ENCODE measurements around the gene NRXN3.

Gene NRXN3

DNA sequence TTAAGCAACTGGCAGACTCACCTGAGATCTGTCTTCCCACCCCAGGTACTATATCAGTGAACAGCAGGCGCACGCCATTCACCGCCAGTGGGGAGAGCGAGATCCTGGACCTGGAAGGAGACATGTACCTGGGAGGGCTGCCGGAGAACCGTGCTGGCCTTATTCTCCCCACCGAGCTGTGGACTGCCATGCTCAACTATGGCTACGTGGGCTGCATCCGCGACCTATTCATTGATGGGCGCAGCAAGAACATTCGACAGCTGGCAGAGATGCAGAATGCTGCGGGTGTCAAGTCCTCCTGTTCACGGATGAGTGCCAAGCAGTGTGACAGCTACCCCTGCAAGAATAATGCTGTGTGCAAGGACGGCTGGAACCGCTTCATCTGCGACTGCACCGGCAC, 544.5 kb downstream of the NRXN3 start:
- H4K20me1 ChIP-seq (ENCODE audit: insufficient read depth, low read length): no peaks in the 10 kb centered on the region
- H3K36me3 ChIP-seq (ENCODE audit: insufficient read depth, low read length): no peaks in the 10 kb centered on the region
- H3K9me3 ChIP-seq (ENCODE audit: low read length): no peaks in the 10 kb centered on the region
- H3K79me2 ChIP-seq (ENCODE audit: insufficient read depth, low read length): no peaks in the 10 kb centered on the region
- H3K9ac ChIP-seq (ENCODE audit: low read length): no peak overlapping the region
- no peaks in the 10 kb centered on the region for H3K27me3 ChIP-seq (ENCODE audit: insufficient read depth, low read length)
- no peaks in the 10 kb centered on the region for H3F3A ChIP-seq (ENCODE audit: insufficient read depth, low read length)
- TF ChIP-seq, protein P1, sequence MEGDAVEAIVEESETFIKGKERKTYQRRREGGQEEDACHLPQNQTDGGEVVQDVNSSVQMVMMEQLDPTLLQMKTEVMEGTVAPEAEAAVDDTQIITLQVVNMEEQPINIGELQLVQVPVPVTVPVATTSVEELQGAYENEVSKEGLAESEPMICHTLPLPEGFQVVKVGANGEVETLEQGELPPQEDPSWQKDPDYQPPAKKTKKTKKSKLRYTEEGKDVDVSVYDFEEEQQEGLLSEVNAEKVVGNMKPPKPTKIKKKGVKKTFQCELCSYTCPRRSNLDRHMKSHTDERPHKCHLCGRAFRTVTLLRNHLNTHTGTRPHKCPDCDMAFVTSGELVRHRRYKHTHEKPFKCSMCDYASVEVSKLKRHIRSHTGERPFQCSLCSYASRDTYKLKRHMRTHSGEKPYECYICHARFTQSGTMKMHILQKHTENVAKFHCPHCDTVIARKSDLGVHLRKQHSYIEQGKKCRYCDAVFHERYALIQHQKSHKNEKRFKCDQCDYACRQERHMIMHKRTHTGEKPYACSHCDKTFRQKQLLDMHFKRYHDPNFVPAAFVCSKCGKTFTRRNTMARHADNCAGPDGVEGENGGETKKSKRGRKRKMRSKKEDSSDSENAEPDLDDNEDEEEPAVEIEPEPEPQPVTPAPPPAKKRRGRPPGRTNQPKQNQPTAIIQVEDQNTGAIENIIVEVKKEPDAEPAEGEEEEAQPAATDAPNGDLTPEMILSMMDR (IDR thresholded peaks at IDR 0.05; ENCODE audit: low read length): no peak
- no peak for TF ChIP-seq EZH2 (IDR thresholded peaks at IDR 0.05; ENCODE audit: borderline replicate concordance, low read length)
- H3K4me1 ChIP-seq (ENCODE audit: insufficient read depth, low read length, severe bottlenecking): no peaks in the 10 kb centered on the region
- H2AFZ ChIP-seq (ENCODE audit: low read length): no peak overlapping the region
- H3K4me2 ChIP-seq (ENCODE audit: low read length): no peak overlapping the region
- no peak overlapping the region for H3K4me3 ChIP-seq (ENCODE audit: low read depth, low read length, poor library complexity, severe bottlenecking)
- no peak overlapping the region for H3K27ac ChIP-seq (ENCODE audit: low read depth, low read length, poor library complexity, severe bottlenecking)
- no peaks in the 10 kb centered on the region for H3K9me2 ChIP-seq (ENCODE audit: low read depth, low read length)

DNA sequence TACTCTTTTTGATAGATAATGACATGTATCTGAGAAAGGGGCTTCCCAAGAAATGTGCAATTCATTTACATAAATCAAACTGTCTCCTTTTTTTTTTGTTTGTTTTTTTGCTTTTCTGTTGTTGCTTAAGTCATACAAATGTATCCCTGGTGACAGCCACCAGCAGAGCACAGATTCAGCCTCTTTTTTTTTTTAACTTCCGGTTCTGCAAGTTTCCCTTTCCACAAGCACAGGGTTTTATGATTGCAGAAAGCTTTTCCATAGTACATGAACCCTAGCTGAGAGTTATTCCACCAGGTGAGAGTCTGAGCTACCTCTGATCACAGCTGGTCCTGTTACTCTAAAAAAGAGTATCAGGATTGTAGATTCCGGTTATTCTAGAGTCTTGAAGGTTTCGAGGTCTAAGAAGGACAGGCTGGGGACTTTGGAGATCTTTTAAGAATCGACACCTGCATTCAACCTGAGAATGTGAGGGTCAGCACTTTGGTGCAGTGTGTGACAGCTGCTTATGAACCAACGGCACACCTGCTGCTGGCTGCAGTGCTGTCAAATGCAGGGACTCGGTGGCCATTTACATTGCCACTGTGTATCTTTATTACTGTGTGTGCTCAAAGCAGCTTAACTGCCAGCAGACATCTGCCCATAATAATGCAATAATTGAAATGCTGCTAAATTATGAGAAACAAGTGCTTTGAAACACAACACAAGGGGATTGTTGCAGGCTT, 551.7 kb downstream of the NRXN3 start:
- no peaks in the 10 kb centered on the region for H4K20me1 ChIP-seq (ENCODE audit: insufficient read depth, low read length)
- no peaks in the 10 kb centered on the region for H3K4me1 ChIP-seq (ENCODE audit: insufficient read depth, low read length, severe bottlenecking)
- no peak overlapping the region for H2AFZ ChIP-seq (ENCODE audit: low read length)
- no peak overlapping the region for H3K9ac ChIP-seq (ENCODE audit: low read length)
- no peaks in the 10 kb centered on the region for H3F3A ChIP-seq (ENCODE audit: insufficient read depth, low read length)
- H3K36me3 ChIP-seq (ENCODE audit: insufficient read depth, low read length): no peaks in the 10 kb centered on the region
- H3K27me3 ChIP-seq (ENCODE audit: insufficient read depth, low read length): no peaks in the 10 kb centered on the region
- no peaks in the 10 kb centered on the region for H3K9me2 ChIP-seq (ENCODE audit: low read depth, low read length)
- no peak overlapping the region for H3K4me3 ChIP-seq (ENCODE audit: low read depth, low read length, poor library complexity, severe bottlenecking)
- H3K27ac ChIP-seq (ENCODE audit: low read depth, low read length, poor library complexity, severe bottlenecking): no peak overlapping the region
- no peaks in the 10 kb centered on the region for H3K9me3 ChIP-seq (ENCODE audit: low read length)
- no peaks in the 10 kb centered on the region for H3K79me2 ChIP-seq (ENCODE audit: insufficient read depth, low read length)
- TF ChIP-seq, protein P1 (IDR thresholded peaks at IDR 0.05; ENCODE audit: low read length): no peak
- no peak for TF ChIP-seq EZH2 (IDR thresholded peaks at IDR 0.05; ENCODE audit: borderline replicate concordance, low read length)
- no peak overlapping the region for H3K4me2 ChIP-seq (ENCODE audit: low read length)

DNA sequence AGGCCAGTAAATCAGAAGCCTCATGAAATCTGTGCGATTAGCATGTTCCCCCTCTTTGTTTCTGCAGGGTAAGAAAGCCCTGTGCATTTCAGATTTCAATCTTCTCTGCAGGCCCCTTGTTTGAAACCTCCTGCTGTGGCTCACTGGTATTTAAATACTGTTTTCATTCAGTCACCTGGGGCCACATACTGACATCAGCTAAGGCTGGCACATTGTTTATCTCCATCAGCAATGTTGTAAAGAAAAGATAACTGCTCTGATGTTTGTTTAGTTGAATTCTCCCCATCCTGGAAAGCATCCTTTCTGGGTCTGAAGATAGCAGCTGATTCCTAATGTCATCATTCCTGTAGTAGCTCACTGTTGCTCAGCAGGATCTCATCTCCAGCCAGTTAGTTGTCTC, 554.9 kb downstream of the NRXN3 start:
- H3K4me3 ChIP-seq (ENCODE audit: low read depth, low read length, poor library complexity, severe bottlenecking): no peak overlapping the region
- no peaks in the 10 kb centered on the region for H3K27me3 ChIP-seq (ENCODE audit: insufficient read depth, low read length)
- H3K9me3 ChIP-seq (ENCODE audit: low read length): no peaks in the 10 kb centered on the region
- no peaks in the 10 kb centered on the region for H3K79me2 ChIP-seq (ENCODE audit: insufficient read depth, low read length)
- no peaks in the 10 kb centered on the region for H4K20me1 ChIP-seq (ENCODE audit: insufficient read depth, low read length)
- H2AFZ ChIP-seq (ENCODE audit: low read length): no peak overlapping the region
- no peak overlapping the region for H3K9ac ChIP-seq (ENCODE audit: low read length)
- no peaks in the 10 kb centered on the region for H3K9me2 ChIP-seq (ENCODE audit: low read depth, low read length)
- no peaks in the 10 kb centered on the region for H3F3A ChIP-seq (ENCODE audit: insufficient read depth, low read length)
- TF ChIP-seq, protein P1 (IDR thresholded peaks at IDR 0.05; ENCODE audit: low read length): no peak
- TF ChIP-seq EZH2 (IDR thresholded peaks at IDR 0.05; ENCODE audit: borderline replicate concordance, low read length): no peak
- H3K4me1 ChIP-seq (ENCODE audit: insufficient read depth, low read length, severe bottlenecking): no peaks in the 10 kb centered on the region
- no peak overlapping the region for H3K27ac ChIP-seq (ENCODE audit: low read depth, low read length, poor library complexity, severe bottlenecking)
- no peak overlapping the region for H3K4me2 ChIP-seq (ENCODE audit: low read length)
- H3K36me3 ChIP-seq (ENCODE audit: insufficient read depth, low read length): no peaks in the 10 kb centered on the region

All from OCI-LY1 (cell line).